ENCODE results near the gene CASK. TPM values are rescaled to one million over a fixed set of nuclear protein-coding genes. Genes with fewer than 3 reads are reported as not detected.
"Not testable (repeated sequence)": the region's sequence is repeated elsewhere in the genome, so short reads cannot be mapped to it uniquely, and the experiment has no call there.

The CASK gene
- total and polyA plus RNA-seq, 5 donors from 2014 or later = 8.4 to 168 (median 20.2) TPM

GRCh38 chrX:41629539-41629938 lies 293.8 kb downstream of the CASK start:
- peaks cover 4% of the 10 kb centered on the region for H3K36me3 Mint-ChIP-seq

DNA sequence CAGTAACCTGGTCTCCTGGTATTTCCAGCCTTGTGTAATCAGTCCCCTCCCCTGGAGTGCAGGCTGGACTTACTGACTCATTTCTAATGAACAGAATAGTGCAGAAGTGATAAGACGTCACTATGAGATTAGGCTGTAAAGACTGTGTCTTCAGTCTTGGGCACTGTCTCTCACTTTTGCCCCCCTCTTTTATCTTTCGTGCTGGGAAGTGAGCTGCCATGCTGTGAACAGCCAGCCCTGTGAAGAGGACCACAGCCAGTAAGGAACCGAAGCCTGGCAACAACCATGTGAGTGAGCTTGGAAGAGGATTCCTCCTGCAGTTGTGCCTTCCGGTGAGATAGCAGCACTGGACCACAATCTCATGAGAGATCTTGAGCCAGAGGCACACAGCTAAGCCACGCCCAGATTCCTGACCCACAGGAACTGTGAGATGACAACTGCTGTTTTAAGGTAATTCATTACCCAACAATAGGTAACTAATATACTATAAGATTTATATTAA lies 302.1 kb downstream of the CASK start:
- H3K36me3 ChIP-seq (ENCODE audit: control insufficient read depth, insufficient read depth, low read length) = peaks cover 29% of the 10 kb centered on the region
- H3K27me3 Mint-ChIP-seq = no peaks in the 10 kb centered on the region
- H3K27me3 ChIP-seq (ENCODE audit: control insufficient read depth, insufficient read depth, low read length) = no peaks in the 10 kb centered on the region
- H3K9me3 ChIP-seq (ENCODE audit: control insufficient read depth in 2 of 2, low read length in 2 of 2) = no peaks in the 10 kb centered on the region
- H3K27ac ChIP-seq (ENCODE audit: insufficient read depth, low read length, poor library complexity, severe bottlenecking) = no peak overlapping the region
- DNase-seq (no peak), ATAC-seq (ENCODE audit: low read depth in 2 of 2) (no peak)
- no peaks in the 10 kb centered on the region for H3K4me1 ChIP-seq (ENCODE audit: control insufficient read depth, insufficient read depth, low read length, poor library complexity, severe bottlenecking)
- no peak overlapping the region for H3K27ac Mint-ChIP-seq
- H3K36me3 Mint-ChIP-seq = peaks cover 17% of the 10 kb centered on the region
- H3K9me3 Mint-ChIP-seq = peaks cover 0 to 1% (median 0%) of the 10 kb centered on the region in 7 donors
- no peak overlapping the region for H3K4me3 Mint-ChIP-seq
- H3K4me1 Mint-ChIP-seq = peaks cover 3 to 15% (median 7%) of the 10 kb centered on the region in 4 donors
- no peak overlapping the region for H3K4me3 ChIP-seq (ENCODE audit: low read depth, low read length)

More at GRCh38 chrX:41629539-41629938, 293.8 kb downstream of the CASK start:
- no peak for ATAC-seq (ENCODE audit: low read depth in 2 of 2)
- Histone ChIP-seq H3K4me1 (ENCODE audit: control insufficient read depth, insufficient read depth, low read length, poor library complexity, severe bottlenecking) (no peaks in the 10 kb centered on the region), H3K36me3 (ENCODE audit: control insufficient read depth, insufficient read depth, low read length) (peaks cover 40% of the 10 kb centered on the region), H3K27me3 (ENCODE audit: control insufficient read depth, insufficient read depth, low read length) (no peaks in the 10 kb centered on the region), H3K9me3 (ENCODE audit: control insufficient read depth in 2 of 2, low read length in 2 of 2) (no peaks in the 10 kb centered on the region), H3K4me3 (ENCODE audit: low read depth, low read length) (no peak overlapping the region), H3K27ac (ENCODE audit: insufficient read depth, low read length, poor library complexity, severe bottlenecking) (no peak overlapping the region)
- H3K4me1 Mint-ChIP-seq = peaks cover 0 to under 1% (median 0%) of the 10 kb centered on the region in 4 donors
- no peaks in the 10 kb centered on the region for H3K9me3 Mint-ChIP-seq
- no peaks in the 10 kb centered on the region for H3K27me3 Mint-ChIP-seq
- no peak for DNase-seq
- H3K27ac Mint-ChIP-seq = no peak overlapping the region
- H3K4me3 Mint-ChIP-seq = no peak overlapping the region

DNA sequence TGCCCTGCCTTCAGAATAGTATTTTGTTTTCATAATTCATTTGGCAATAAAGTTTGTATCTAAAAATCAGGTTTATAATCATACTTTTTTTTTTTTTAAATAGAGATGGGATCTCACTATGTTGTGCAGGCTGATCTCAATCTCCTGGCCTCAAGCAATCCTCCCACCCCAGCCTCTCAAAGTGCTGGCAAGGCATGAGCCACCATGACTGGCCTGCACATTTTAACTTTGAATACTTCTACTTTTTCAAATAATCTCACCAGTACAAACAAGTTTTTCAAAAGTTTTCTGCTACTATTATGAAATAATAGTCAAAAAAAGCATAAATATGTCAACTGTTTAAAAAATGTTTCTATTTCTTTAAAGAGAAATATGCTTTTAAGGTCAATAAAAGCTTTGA lies 304.1 kb downstream of the CASK start:
- H3K36me3 Mint-ChIP-seq = peaks cover 13% of the 10 kb centered on the region
- Histone ChIP-seq H3K27ac (ENCODE audit: insufficient read depth, low read length, poor library complexity, severe bottlenecking) (no peak overlapping the region), H3K4me1 (ENCODE audit: control insufficient read depth, insufficient read depth, low read length, poor library complexity, severe bottlenecking) (no peaks in the 10 kb centered on the region), H3K9me3 (ENCODE audit: control insufficient read depth in 2 of 2, low read length in 2 of 2) (no peaks in the 10 kb centered on the region), H3K4me3 (ENCODE audit: low read depth, low read length) (no peak overlapping the region), H3K36me3 (ENCODE audit: control insufficient read depth, insufficient read depth, low read length) (peaks cover 15% of the 10 kb centered on the region), H3K27me3 (ENCODE audit: control insufficient read depth, insufficient read depth, low read length) (no peaks in the 10 kb centered on the region)
- H3K9me3 Mint-ChIP-seq = peaks cover 0 to 1% (median 0%) of the 10 kb centered on the region in 7 donors
- peaks cover 0 to 15% (median 7%) of the 10 kb centered on the region in 4 donors for H3K4me1 Mint-ChIP-seq
- no peaks in the 10 kb centered on the region for H3K27me3 Mint-ChIP-seq
- DNase-seq (no peak), ATAC-seq (ENCODE audit: low read depth in 2 of 2) (no peak)
- no peak overlapping the region for H3K4me3 Mint-ChIP-seq
- no peak overlapping the region for H3K27ac Mint-ChIP-seq

GRCh38 chrX:41616935-41617334 lies 306.4 kb downstream of the CASK start:
- Histone ChIP-seq H3K4me3 (ENCODE audit: low read depth, low read length) (no peak overlapping the region), H3K9me3 (ENCODE audit: control insufficient read depth in 2 of 2, low read length in 2 of 2) (no peaks in the 10 kb centered on the region), H3K27ac (ENCODE audit: insufficient read depth, low read length, poor library complexity, severe bottlenecking) (no peak overlapping the region), H3K27me3 (ENCODE audit: control insufficient read depth, insufficient read depth, low read length) (no peaks in the 10 kb centered on the region), H3K36me3 (ENCODE audit: control insufficient read depth, insufficient read depth, low read length) (peaks cover 6% of the 10 kb centered on the region), H3K4me1 (ENCODE audit: control insufficient read depth, insufficient read depth, low read length, poor library complexity, severe bottlenecking) (no peaks in the 10 kb centered on the region)
- Mint-ChIP-seq H3K9me3 (peaks cover 0 to 1% (median 0%) of the 10 kb centered on the region in 7 donors), H3K4me1 (peaks cover 0 to 10% (median 5%) of the 10 kb centered on the region in 4 donors), H3K36me3 (peaks cover 9% of the 10 kb centered on the region), H3K27me3 (no peaks in the 10 kb centered on the region), H3K27ac (peak overlapping the region in 1 of 3 donors; percentile 36), H3K4me3 (no peak overlapping the region)
- no peak for DNase-seq
- ATAC-seq (ENCODE audit: low read depth in 2 of 2) = no peak

DNA sequence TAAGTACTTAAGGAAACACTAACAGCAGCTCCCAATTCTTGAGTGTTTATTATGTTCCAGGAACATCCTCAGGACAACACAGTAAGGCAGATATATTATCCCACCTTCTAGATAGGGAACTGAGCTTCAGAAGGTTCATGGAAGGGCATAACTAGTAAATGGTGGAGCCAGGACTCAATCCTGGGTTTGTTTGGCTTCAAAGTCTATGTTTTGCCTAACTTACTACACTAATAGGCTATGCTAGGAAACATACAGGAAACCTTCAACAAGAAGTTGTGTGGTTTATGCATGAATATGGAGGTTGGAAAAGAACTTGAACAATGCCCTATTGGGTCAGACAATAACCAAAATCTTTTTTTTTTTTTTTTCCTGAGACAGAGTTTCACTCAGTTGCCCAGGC lies 307.1 kb downstream of the CASK start:
- H3K9me3 ChIP-seq (ENCODE audit: control insufficient read depth in 2 of 2, low read length in 2 of 2) = no peaks in the 10 kb centered on the region
- Mint-ChIP-seq H3K27me3 (no peaks in the 10 kb centered on the region), H3K9me3 (peaks cover 0 to 2% (median 0%) of the 10 kb centered on the region in 7 donors), H3K36me3 (peaks cover 9% of the 10 kb centered on the region), H3K4me1 (peaks cover 0 to 7% (median 5%) of the 10 kb centered on the region in 4 donors), H3K4me3 (no peak overlapping the region), H3K27ac (no peak overlapping the region)
- no peak overlapping the region for H3K27ac ChIP-seq (ENCODE audit: insufficient read depth, low read length, poor library complexity, severe bottlenecking)
- H3K4me1 ChIP-seq (ENCODE audit: control insufficient read depth, insufficient read depth, low read length, poor library complexity, severe bottlenecking) = no peaks in the 10 kb centered on the region
- H3K27me3 ChIP-seq (ENCODE audit: control insufficient read depth, insufficient read depth, low read length) = no peaks in the 10 kb centered on the region
- H3K36me3 ChIP-seq (ENCODE audit: control insufficient read depth, insufficient read depth, low read length) = peaks cover 6% of the 10 kb centered on the region
- H3K4me3 ChIP-seq (ENCODE audit: low read depth, low read length) = no peak overlapping the region
- DNase-seq (no peak), ATAC-seq (ENCODE audit: low read depth in 2 of 2) (no peak)

- Histone ChIP-seq H3K27me3 (ENCODE audit: control insufficient read depth, insufficient read depth, low read length) (no peaks in the 10 kb centered on the region), H3K9me3 (ENCODE audit: control insufficient read depth in 2 of 2, low read length in 2 of 2) (no peaks in the 10 kb centered on the region), H3K4me3 (ENCODE audit: low read depth, low read length) (no peak overlapping the region), H3K36me3 (ENCODE audit: control insufficient read depth, insufficient read depth, low read length) (peaks cover 34% of the 10 kb centered on the region), H3K4me1 (ENCODE audit: control insufficient read depth, insufficient read depth, low read length, poor library complexity, severe bottlenecking) (no peaks in the 10 kb centered on the region), H3K27ac (ENCODE audit: insufficient read depth, low read length, poor library complexity, severe bottlenecking) (no peak overlapping the region)
- Mint-ChIP-seq H3K27me3 (no peaks in the 10 kb centered on the region), H3K36me3 (peaks cover 4% of the 10 kb centered on the region), H3K27ac (no peak overlapping the region), H3K4me1 (peaks cover 6 to 8% (median 7%) of the 10 kb centered on the region in 4 donors), H3K9me3 (peaks cover 0 to 2% (median 0%) of the 10 kb centered on the region in 7 donors), H3K4me3 (no peak overlapping the region)
- no peak for ATAC-seq (ENCODE audit: low read depth in 2 of 2)
- no peak for DNase-seq
Observed at GRCh38 chrX:41608244-41608643, 315.1 kb downstream of the CASK start.

DNA sequence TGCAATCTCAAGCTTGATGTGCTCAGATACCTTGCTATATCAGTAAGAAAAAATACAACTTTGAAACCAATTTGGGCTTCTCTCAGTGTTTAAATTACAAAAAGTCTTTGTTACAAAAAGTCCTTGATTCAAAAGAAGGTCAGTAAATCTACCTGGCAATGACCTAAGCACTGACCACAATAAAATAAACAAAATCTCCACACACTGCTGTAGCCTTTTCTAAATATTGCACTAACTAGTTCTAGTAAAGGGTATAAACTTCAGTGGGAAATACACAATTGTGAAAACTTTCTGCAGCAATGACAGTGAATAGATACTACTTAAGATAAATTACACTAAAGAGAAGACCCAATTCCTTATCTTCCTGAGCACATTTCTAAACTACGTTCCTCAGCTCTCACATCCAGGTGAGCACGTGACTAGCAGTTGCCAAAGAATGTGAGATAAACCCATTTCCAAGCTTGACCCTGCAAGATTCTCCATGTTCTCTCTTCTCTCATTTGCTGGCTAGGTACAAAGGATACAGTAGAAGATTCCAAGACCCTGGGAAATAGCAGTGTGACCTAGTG lies 316.0 kb downstream of the CASK start:
- H3K36me3 Mint-ChIP-seq = peaks cover 4% of the 10 kb centered on the region

GRCh38 chrX:41606057-41606456 lies 317.3 kb downstream of the CASK start:
- not testable (repeated sequence) for H3K9me3 Mint-ChIP-seq; H3K27me3 ChIP-seq (ENCODE audit: control insufficient read depth, insufficient read depth, low read length); ATAC-seq (ENCODE audit: low read depth in 2 of 2); H3K9me3 ChIP-seq (ENCODE audit: control insufficient read depth in 2 of 2, low read length in 2 of 2); H3K27ac ChIP-seq (ENCODE audit: insufficient read depth, low read length, poor library complexity, severe bottlenecking); H3K27ac Mint-ChIP-seq; H3K4me1 Mint-ChIP-seq; H3K4me3 Mint-ChIP-seq; H3K4me1 ChIP-seq (ENCODE audit: control insufficient read depth, insufficient read depth, low read length, poor library complexity, severe bottlenecking); H3K4me3 ChIP-seq (ENCODE audit: low read depth, low read length); DNase-seq; H3K36me3 Mint-ChIP-seq; H3K27me3 Mint-ChIP-seq
- H3K36me3 ChIP-seq (ENCODE audit: control insufficient read depth, insufficient read depth, low read length) = peaks cover 34% of the 10 kb centered on the region

More for the DNA sequence above, 316.0 kb downstream of the CASK start:
- no peak overlapping the region for H3K27ac ChIP-seq (ENCODE audit: insufficient read depth, low read length, poor library complexity, severe bottlenecking)
- ATAC-seq (ENCODE audit: low read depth in 2 of 2) (no peak), DNase-seq (no peak)
- no peaks in the 10 kb centered on the region for H3K27me3 ChIP-seq (ENCODE audit: control insufficient read depth, insufficient read depth, low read length)
- H3K27me3 Mint-ChIP-seq = no peaks in the 10 kb centered on the region
- peaks cover 34% of the 10 kb centered on the region for H3K36me3 ChIP-seq (ENCODE audit: control insufficient read depth, insufficient read depth, low read length)
- H3K9me3 ChIP-seq (ENCODE audit: control insufficient read depth in 2 of 2, low read length in 2 of 2) = no peaks in the 10 kb centered on the region
- H3K4me1 Mint-ChIP-seq = peaks cover 6 to 9% (median 8%) of the 10 kb centered on the region in 4 donors
- H3K4me1 ChIP-seq (ENCODE audit: control insufficient read depth, insufficient read depth, low read length, poor library complexity, severe bottlenecking) = no peaks in the 10 kb centered on the region
- H3K4me3 ChIP-seq (ENCODE audit: low read depth, low read length) = no peak overlapping the region
- H3K9me3 Mint-ChIP-seq = peaks cover 0 to 2% (median 0%) of the 10 kb centered on the region in 7 donors
- H3K4me3 Mint-ChIP-seq = no peak overlapping the region
- peak overlapping the region in 1 of 3 donors; percentile 32 for H3K27ac Mint-ChIP-seq

Measured in CD4-positive, CD25-positive, alpha-beta regulatory T cell (primary cell).